DOHH2 (cell line): Measurements from ENCODE around the gene XPNPEP3.

Source experiments
- CTCF ChIP-seq: fragments of 200-600 bp; sonication (generic); IDR thresholded peaks from one replicate; pipeline ENCODE4 v1.5.1; 2014; ENCODE audit warnings: antibody characterized with exemption, mild to moderate bottlenecking, low read depth, low read length; ENCODE audit not compliant: poor library complexity, severe bottlenecking
- EZH2phosphoT487 ChIP-seq: fragments of 200-600 bp; sonication (generic); IDR thresholded peaks from 2 replicates; pipeline ENCODE4 v1.6.1; 2017; ENCODE audit warnings: borderline replicate concordance, mild to moderate bottlenecking, antibody characterized with exemption, low read length, moderate library complexity, mixed read lengths

- TF ChIP-seq CTCF (no peak), EZH2phosphoT487 (no peak)
Measured at GRCh38 chr22:40920526-40920925, 63.6 kb downstream of the XPNPEP3 start.
